HEK293 (cell line): Measurements from ENCODE around the gene BECN2.

ENCODE experiments used
- CTCF ChIA-PET: fragments of 350-600 bp; formaldehyde crosslinking; extraction: SDS; loops from one replicate; lab custom pipeline; 2021; ENCODE audit warnings: antibody characterized with exemption; lab: Yijun Ruan, JAX
- POLR2A ChIA-PET: fragments of 300-600 bp; formaldehyde crosslinking; extraction: SDS; loops from one replicate; lab custom pipeline; 2020; ENCODE audit warnings: antibody characterized with exemption, inconsistent platforms; lab: Yijun Ruan, JAX
- H3K27ac ChIP-seq: fragments of 200-500 bp; sonication (Bioruptor generic); 2 replicates; pipeline ENCODE4 v1.5.1; 2014; ENCODE audit warnings: low read depth, low read length, control low read depth, inconsistent platforms; ENCODE audit errors: extremely low read depth
- H3K36me3 ChIP-seq, 2 experiments: fragments of 200-500 bp in 1 of 2; sonication (Bioruptor generic) in 1 of 2; 1 replicate in 1 of 2; 2 replicates in 1 of 2; pipeline ENCODE4 v1.5.1; 2014 to 2017; ENCODE audit warnings: inconsistent platforms in 2 of 2, low read length in 2 of 2; ENCODE audit not compliant: control insufficient read depth in 2 of 2, insufficient read depth in 1 of 2
- H3K4me1 ChIP-seq: fragments of 200-500 bp; sonication (Bioruptor generic); 2 replicates; pipeline ENCODE4 v1.5.1; 2014; ENCODE audit warnings: mild to moderate bottlenecking, low read length, inconsistent platforms; ENCODE audit not compliant: control insufficient read depth, insufficient read depth
- H3K4me3 ChIP-seq: 2 replicates; pipeline ENCODE4 v1.5.1; 2011; ENCODE audit warnings: low read depth, mild to moderate bottlenecking, control low read depth, low read length, moderate library complexity
- H3K9me3 ChIP-seq: fragments of 200-500 bp; sonication (Bioruptor generic); 2 replicates; pipeline ENCODE4 v1.5.1; 2014; ENCODE audit warnings: low read depth, low read length, inconsistent platforms; ENCODE audit not compliant: control insufficient read depth, insufficient read depth
- BCL11B ChIP-seq: fragments of 450-650 bp; formaldehyde crosslinking; IDR thresholded peaks from 2 replicates; pipeline ENCODE4 v1.5.1; 2016; ENCODE audit warnings: low read depth, missing biosample characterization, missing genetic modification characterization
- CTCF ChIP-seq: fragments of 450-650 bp; formaldehyde crosslinking; IDR thresholded peaks from 2 replicates; pipeline ENCODE4 v1.5.1; 2016; ENCODE audit warnings: missing biosample characterization, missing genetic modification characterization
- EGR2 ChIP-seq: fragments of 450-650 bp; formaldehyde crosslinking; IDR thresholded peaks from 2 replicates; pipeline ENCODE4 v1.5.1; 2016; ENCODE audit warnings: low read depth, missing biosample characterization, missing genetic modification characterization
- GLI4 ChIP-seq: fragments of 450-650 bp; formaldehyde crosslinking; IDR thresholded peaks from 2 replicates; pipeline ENCODE4 v1.5.1; 2016; ENCODE audit warnings: missing biosample characterization, missing genetic modification characterization
- GLIS1 ChIP-seq: fragments of 450-650 bp; formaldehyde crosslinking; IDR thresholded peaks from 2 replicates; pipeline ENCODE4 v1.5.1; 2016; ENCODE audit warnings: missing biosample characterization, missing genetic modification characterization
- KLF10 ChIP-seq: fragments of 450-650 bp; IDR thresholded peaks from 2 replicates; pipeline ENCODE4 v1.5.1; 2018; ENCODE audit warnings: missing biosample characterization, mild to moderate bottlenecking, missing genetic modification characterization
- KLF7 ChIP-seq: fragments of 450-650 bp; formaldehyde crosslinking; IDR thresholded peaks from 2 replicates; pipeline ENCODE4 v1.5.1; 2016; ENCODE audit warnings: missing biosample characterization, missing genetic modification characterization, borderline replicate concordance
- PBX3 ChIP-seq: sonication (generic); formaldehyde crosslinking; IDR thresholded peaks from 2 replicates; pipeline ENCODE4 v1.8.1; 2022; ENCODE audit warnings: mild to moderate bottlenecking, moderate library complexity, missing genetic modification reagents
- REPIN1 ChIP-seq: fragments of 450-650 bp; formaldehyde crosslinking; IDR thresholded peaks from 2 replicates; pipeline ENCODE4 v1.5.1; 2017; ENCODE audit warnings: missing biosample characterization, missing genetic modification characterization, low read depth
- SCRT1 ChIP-seq: fragments of 450-650 bp; formaldehyde crosslinking; IDR thresholded peaks from 2 replicates; pipeline ENCODE4 v1.5.1; 2016; ENCODE audit warnings: missing biosample characterization, missing genetic modification characterization, borderline replicate concordance
- TRIM28 ChIP-seq: IDR thresholded peaks from 2 replicates; pipeline ENCODE4 v1.6.1; 2011; ENCODE audit warnings: low read length, control low read depth, borderline replicate concordance
- ZIC2 ChIP-seq: fragments of 450-650 bp; formaldehyde crosslinking; IDR thresholded peaks from 2 replicates; pipeline ENCODE4 v1.5.1; 2016; ENCODE audit warnings: missing biosample characterization, missing genetic modification characterization
- ZNF10 ChIP-seq: fragments of 450-650 bp; formaldehyde crosslinking; IDR thresholded peaks from 2 replicates; pipeline ENCODE4 v1.5.1; 2017; ENCODE audit warnings: missing biosample characterization, missing genetic modification characterization
- ZNF112 ChIP-seq: fragments of 450-650 bp; formaldehyde crosslinking; IDR thresholded peaks from 2 replicates; pipeline ENCODE4 v1.5.0; 2017; ENCODE audit warnings: missing biosample characterization, missing genetic modification characterization
- ZNF121 ChIP-seq: fragments of 450-650 bp; formaldehyde crosslinking; IDR thresholded peaks from 2 replicates; pipeline ENCODE4 v1.5.1; 2016; ENCODE audit warnings: missing biosample characterization, missing genetic modification characterization
- ZNF175 ChIP-seq: fragments of 450-650 bp; formaldehyde crosslinking; IDR thresholded peaks from 2 replicates; pipeline ENCODE4 v1.5.1; 2016; ENCODE audit warnings: missing biosample characterization, missing genetic modification characterization
- ZNF248 ChIP-seq: fragments of 450-650 bp; formaldehyde crosslinking; IDR thresholded peaks from 2 replicates; pipeline ENCODE4 v1.5.1; 2017; ENCODE audit warnings: missing biosample characterization, missing genetic modification characterization
- ZNF280D ChIP-seq: fragments of 450-650 bp; formaldehyde crosslinking; IDR thresholded peaks from 2 replicates; pipeline ENCODE4 v1.5.1; 2016; ENCODE audit warnings: missing biosample characterization, missing genetic modification characterization
- ZNF510 ChIP-seq: fragments of 450-650 bp; formaldehyde crosslinking; IDR thresholded peaks from 2 replicates; pipeline ENCODE4 v1.5.1; 2018; ENCODE audit warnings: mild to moderate bottlenecking, missing genetic modification characterization, missing biosample characterization; ENCODE audit not compliant: insufficient replicate concordance
- ZNF513 ChIP-seq: fragments of 450-650 bp; IDR thresholded peaks from 2 replicates; pipeline ENCODE4 v1.5.1; 2018; ENCODE audit warnings: missing biosample characterization, missing genetic modification characterization
- ZNF530 ChIP-seq: fragments of 450-650 bp; formaldehyde crosslinking; IDR thresholded peaks from 2 replicates; pipeline ENCODE4 v1.5.1; 2016; ENCODE audit warnings: low read depth, missing biosample characterization, missing genetic modification characterization
- ZNF558 ChIP-seq: fragments of 450-650 bp; formaldehyde crosslinking; IDR thresholded peaks from 2 replicates; pipeline ENCODE4 v1.5.1; 2016; ENCODE audit warnings: missing biosample characterization, missing genetic modification characterization
- ZNF658 ChIP-seq: fragments of 450-650 bp; formaldehyde crosslinking; IDR thresholded peaks from 2 replicates; pipeline ENCODE4; 2016; ENCODE audit warnings: missing biosample characterization, missing genetic modification characterization
- ZNF701 ChIP-seq: fragments of 450-650 bp; formaldehyde crosslinking; IDR thresholded peaks from 2 replicates; pipeline ENCODE4 v1.5.1; 2016; ENCODE audit warnings: missing biosample characterization, missing genetic modification characterization
- ZXDB ChIP-seq: fragments of 450-650 bp; formaldehyde crosslinking; IDR thresholded peaks from 2 replicates; pipeline ENCODE4 v1.5.1; 2016; ENCODE audit warnings: missing biosample characterization, missing genetic modification characterization

Gene BECN2

GRCh38 chr1:241957692-241958494 is at the start of gene BECN2:
TSS of gene BECN2 (plus strand) at chr1:241957767. CDS start at chr1:241957767, 0 bp downstream.
- Histone ChIP-seq H3K36me3 (no peaks in the 10 kb centered on the region), H3K27ac (no peak within 1 kb of the TSS), H3K4me1 (no peaks in the 10 kb centered on the region), H3K9me3 (no peaks in the 10 kb centered on the region), H3K4me3 (no peak within 1 kb of the TSS)
- CTCF ChIA-PET, result interaction anchor here (0.8 to 1.8 kb wide), 2 partner anchors 28 to 41 kb away, joined by 3 to 8 read pairs; partner anchors contain the start of gene MAP1LC3C
- TF ChIP-seq ZNF10 (tag by site-specific recombination), result no peak
- no peak for TF ChIP-seq CTCF (tag by site-specific recombination)
- POLR2A ChIA-PET, result no interaction called here

GRCh38 chr1:241916196-241916595 is 41.4 kb upstream of the BECN2 start:
- Histone ChIP-seq H3K4me3 (no peak overlapping the region), H3K27ac (no peak overlapping the region), H3K9me3 (no peaks in the 10 kb centered on the region), H3K36me3 (no peaks in the 10 kb centered on the region; a peak in 1 of 3 replicates), H3K4me1 (no peaks in the 10 kb centered on the region)
- CTCF ChIA-PET, result interaction anchor here (0.6 kb wide), 1 partner anchor 81 kb away, joined by 3 read pairs; no protein-coding TSS in a partner anchor
- POLR2A ChIA-PET, result no interaction called here
- TF ChIP-seq KLF7 (tag by site-specific recombination), result no peak
- TF ChIP-seq REPIN1, result no peak
- TF ChIP-seq ZNF701 (tag by site-specific recombination), result no peak
- TF ChIP-seq PBX3, result no peak
- TF ChIP-seq TRIM28, result no peak
- no peak for TF ChIP-seq ZNF530 (tag by site-specific recombination)
- no peak for TF ChIP-seq ZNF121 (tag by site-specific recombination)
- no peak for TF ChIP-seq GLIS1
- no peak for TF ChIP-seq ZIC2
- TF ChIP-seq EGR2 (tag by site-specific recombination), result no peak
- TF ChIP-seq ZNF558, result no peak
- no peak for TF ChIP-seq GLI4 (tag by site-specific recombination)
- TF ChIP-seq ZNF112 (tag by site-specific recombination), result no peak
- TF ChIP-seq, all 188 proteins: peak for 0

GRCh38 chr1:241917487-241917886 is 40.1 kb upstream of the BECN2 start:
- Histone ChIP-seq H3K9me3 (no peaks in the 10 kb centered on the region), H3K4me3 (no peak overlapping the region), H3K27ac (no peak overlapping the region), H3K4me1 (no peaks in the 10 kb centered on the region), H3K36me3 (no peaks in the 10 kb centered on the region; a peak in 1 of 3 replicates)
- CTCF ChIA-PET, result interaction anchor here (0.8 to 1.7 kb wide), 3 partner anchors 28 to 81 kb away, joined by 3 to 7 read pairs (median 3); partner anchors contain the start of gene MAP1LC3C
- POLR2A ChIA-PET, result no interaction called here
- TF ChIP-seq BCL11B (tag by site-specific recombination) (no peak), ZNF510 (tag by site-specific recombination) (no peak), ZNF280D (tag by site-specific recombination) (no peak), KLF10 (tag by site-specific recombination) (no peak), ZNF175 (tag by site-specific recombination) (no peak), ZNF248 (no peak), ZNF658 (tag by site-specific recombination) (no peak), ZNF513 (tag by site-specific recombination) (no peak), SCRT1 (tag by site-specific recombination) (no peak), ZXDB (tag by site-specific recombination) (no peak)
